Progenitor cell of endocrine pancreas (in vitro differentiated cells): Measurements from ENCODE around the gene RALGAPB. TPM values are rescaled to one million over a fixed set of nuclear protein-coding genes. Genes with fewer than 3 reads are reported as not detected.

ENCODE experiments used
- DNase-seq: peaks from one replicate; pipeline ENCODE4 v3.0.0; 2021; ENCODE audit warnings: low spot score; ENCODE audit not compliant: unreplicated experiment
- H3K27ac Mint-ChIP-seq: 2 replicates; pipeline ENCODE4 v1.8.0; 2021; ENCODE audit warnings: mild to moderate bottlenecking, moderate library complexity, mixed read lengths
- H3K27me3 Mint-ChIP-seq: 2 replicates; pipeline ENCODE4 v1.8.0; 2021; ENCODE audit warnings: mixed read lengths
- H3K36me3 Mint-ChIP-seq: 2 replicates; pipeline ENCODE4 v1.8.0; 2022; ENCODE audit warnings: mixed read lengths; ENCODE audit not compliant: insufficient read depth
- H3K4me1 Mint-ChIP-seq: 2 replicates; pipeline ENCODE4 v1.8.0; 2021; ENCODE audit warnings: low read depth, mixed read lengths
- H3K4me3 Mint-ChIP-seq: 2 replicates; pipeline ENCODE4 v1.8.0; 2021; ENCODE audit warnings: low read depth, mild to moderate bottlenecking, moderate library complexity, mixed read lengths
- H3K9me3 Mint-ChIP-seq: 2 replicates; pipeline ENCODE4 v1.8.0; 2021; ENCODE audit warnings: low read depth, mixed read lengths
- CTCF ChIP-seq: fragments of 200-600 bp; sonication (generic); IDR thresholded peaks from one replicate; pipeline ENCODE4 v1.5.0; 2021; ENCODE audit warnings: antibody characterized with exemption, mild to moderate bottlenecking; ENCODE audit not compliant: unreplicated experiment
- total RNA-seq: library from RNA; stranded (reverse); gene quantifications from 2 replicates; pipeline ENCODE4 v1.2.1, GENCODE V29; 2021

RALGAPB gene
- total RNA-seq, 1 donor from 2014 or later, result 42.3 TPM

GRCh38 chr20:38534756-38535155 lies 62.1 kb downstream of the RALGAPB start:
- Mint-ChIP-seq H3K36me3 (peaks cover 33% of the 10 kb centered on the region), H3K4me3 (no peak overlapping the region), H3K9me3 (no peaks in the 10 kb centered on the region), H3K4me1 (no peaks in the 10 kb centered on the region), H3K27ac (peak overlapping the region; percentile 69), H3K27me3 (no peaks in the 10 kb centered on the region)
- DNase-seq, result no peak
- no peak for TF ChIP-seq CTCF

- Mint-ChIP-seq H3K9me3 (no peaks in the 10 kb centered on the region), H3K27me3 (no peaks in the 10 kb centered on the region), H3K4me1 (no peaks in the 10 kb centered on the region), H3K27ac (no peak overlapping the region), H3K36me3 (peaks cover 37% of the 10 kb centered on the region), H3K4me3 (no peak overlapping the region)
- TF ChIP-seq CTCF, result no peak
- no peak for DNase-seq
Observed at GRCh38 chr20:38536310-38536709, 63.7 kb downstream of the RALGAPB start.

- no peaks in the 10 kb centered on the region for H3K9me3 Mint-ChIP-seq
- H3K4me3 Mint-ChIP-seq, result no peak overlapping the region
- TF ChIP-seq CTCF, result no peak
- no peaks in the 10 kb centered on the region for H3K4me1 Mint-ChIP-seq
- no peaks in the 10 kb centered on the region for H3K27me3 Mint-ChIP-seq
- H3K27ac Mint-ChIP-seq, result no peak overlapping the region
- DNase-seq, result no peak
- peaks cover 39% of the 10 kb centered on the region for H3K36me3 Mint-ChIP-seq
Observed at GRCh38 chr20:38537176-38537575, 64.5 kb downstream of the RALGAPB start.

GRCh38 chr20:38538789-38539188 lies 66.1 kb downstream of the RALGAPB start:
- H3K36me3 Mint-ChIP-seq, result peaks cover 37% of the 10 kb centered on the region
- no peak for DNase-seq
- H3K27me3 Mint-ChIP-seq, result no peaks in the 10 kb centered on the region
- H3K4me3 Mint-ChIP-seq, result no peak overlapping the region
- no peaks in the 10 kb centered on the region for H3K9me3 Mint-ChIP-seq
- no peak for TF ChIP-seq CTCF
- no peak overlapping the region for H3K27ac Mint-ChIP-seq
- no peaks in the 10 kb centered on the region for H3K4me1 Mint-ChIP-seq

- H3K27ac Mint-ChIP-seq, result peak overlapping the region; percentile 15
- no peak for DNase-seq
- H3K4me3 Mint-ChIP-seq, result no peak overlapping the region
- peaks cover 26% of the 10 kb centered on the region for H3K36me3 Mint-ChIP-seq
- no peaks in the 10 kb centered on the region for H3K27me3 Mint-ChIP-seq
- no peaks in the 10 kb centered on the region for H3K9me3 Mint-ChIP-seq
- H3K4me1 Mint-ChIP-seq, result no peaks in the 10 kb centered on the region
- no peak for TF ChIP-seq CTCF
Observed at GRCh38 chr20:38543014-38543906, 70.6 kb downstream of the RALGAPB start.
